H1 (cell line): ENCODE data around the gene KRT35.

Experiments
- CBX5 ChIP-seq: fragments of 300-800, 300-1000 bp; sonication (generic); IDR thresholded peaks from 2 replicates; pipeline ENCODE4 v1.7.1; 2016; ENCODE audit warnings: antibody characterized with exemption, low read length, low read depth
- CBX8 ChIP-seq: fragments of 300-800, 300-1000 bp; sonication (generic); IDR thresholded peaks from 2 replicates; pipeline ENCODE4 v1.7.1; 2016; ENCODE audit warnings: low read depth, low read length, borderline replicate concordance
- CHD2 ChIP-seq: IDR thresholded peaks from 2 replicates; pipeline ENCODE4 v1.6.1; 2012; ENCODE audit warnings: low read length, improper control_type of control experiment
- CTCF ChIP-seq, 3 experiments: IDR thresholded peaks; 1 replicate in 2 of 3; 2 replicates in 1 of 3; pipeline versions ENCODE4 v1.5.1 to v1.6.1; 2011; ENCODE audit warnings: low read length in 3 of 3, mild to moderate bottlenecking in 3 of 3, inconsistent platforms in 2 of 3, low read depth in 1 of 3, moderate library complexity in 1 of 3; ENCODE audit not compliant: insufficient read depth in 1 of 3; ENCODE audit errors: control extremely low read depth in 1 of 3
- EZH2 ChIP-seq: fragments of 200-600 bp; sonication (generic); IDR thresholded peaks from 2 replicates; pipeline ENCODE4 v1.7.1; 2012; ENCODE audit warnings: low read depth, mild to moderate bottlenecking, moderate library complexity, low read length, inconsistent platforms; ENCODE audit not compliant: severe bottlenecking
- HDAC6 ChIP-seq: IDR thresholded peaks from one replicate; pipeline ENCODE4 v1.7.1; 2012; ENCODE audit warnings: low read depth, mild to moderate bottlenecking, inconsistent platforms, low read length, moderate library complexity
- KDM1A ChIP-seq: fragments of 200-600, 300-600 bp; sonication (generic); IDR thresholded peaks from 2 replicates; pipeline ENCODE4 v1.7.1; 2016; ENCODE audit warnings: mild to moderate bottlenecking, low read length, borderline replicate concordance
- POLR2A ChIP-seq, 2 experiments: IDR thresholded peaks; 1 replicate in 1 of 2; 2 replicates in 1 of 2; pipeline ENCODE4 v1.6.1; 2011; ENCODE audit warnings: low read depth in 2 of 2, low read length in 2 of 2, mild to moderate bottlenecking in 2 of 2; ENCODE audit errors: control extremely low read depth in 1 of 2
- ZNF274 ChIP-seq: IDR thresholded peaks from 2 replicates; pipeline ENCODE4 v1.7.0; 2012; ENCODE audit warnings: low read length, borderline replicate concordance; ENCODE audit errors: extremely low read depth

GRCh38 chr17:41439375-41439774 is 41.6 kb downstream of the KRT35 start:
- no peak for TF ChIP-seq CTCF (IDR thresholded peaks at IDR 0.05; ENCODE audit: control extremely low read depth in 1 of 3, insufficient read depth in 1 of 3, low read depth in 1 of 3, low read length in 3 of 3)
- TF ChIP-seq CHD2, result no peak
- no peak for TF ChIP-seq ZNF274
- no peak for TF ChIP-seq POLR2A (IDR thresholded peaks at IDR 0.05; ENCODE audit: control extremely low read depth in 1 of 2, low read depth in 2 of 2, low read length in 2 of 2)
- no peak for TF ChIP-seq EZH2
- no peak for TF ChIP-seq KDM1A
- TF ChIP-seq CBX8, result no peak
- no peak for TF ChIP-seq CBX5
- no peak for TF ChIP-seq HDAC6
